Skin of body (tissue), 2 donors: ENCODE data around the gene ABHD16B. TPM values are rescaled to one million over a fixed set of nuclear protein-coding genes. Genes with fewer than 3 reads are reported as not detected.
A peak's percentile ranks its signal among the peaks of the same experiment; 100 is the strongest.
"Not testable (repeated sequence)": the region's sequence is repeated elsewhere in the genome, so short reads cannot be mapped to it uniquely, and the experiment has no call there.

Source experiments
- DNase-seq: peaks from one replicate; lab custom pipeline; 2025; lab: John Stamatoyannopoulos, UW
- total RNA-seq: library from RNA; depleted of rRNA; stranded (reverse); fragments of >200 nt; gene quantifications from one replicate; pipeline ENCODE4 v1.2.3, GENCODE V29; 2014

ABHD16B gene
- total RNA-seq, 1 donor from 2014 or later, result not detected

- no peak for DNase-seq
These were observed 6.4 kb upstream of the ABHD16B start for GRCh38 chr20:63854766-63855362.

GRCh38 chr20:63855363-63856097 is 5.8 kb upstream of the ABHD16B start:
- no peak for DNase-seq

GRCh38 chr20:63856098-63856511 is 5.2 kb upstream of the ABHD16B start:
- DNase-seq, result no peak

- peak; percentile 44 for DNase-seq
These were observed 3.4 kb upstream of the ABHD16B start for GRCh38 chr20:63857764-63858392.

GRCh38 chr20:63858393-63859165 is 2.7 kb upstream of the ABHD16B start:
- DNase-seq, result peak; percentile 19

GRCh38 chr20:63859166-63859699 is 2.1 kb upstream of the ABHD16B start:
- no peak for DNase-seq

- no peak for DNase-seq
These were observed 810 bp upstream of the ABHD16B start for GRCh38 chr20:63860325-63861051.

GRCh38 chr20:63861981-63862901 is 943 bp downstream of the ABHD16B start:
- no peak for DNase-seq

- no peak for DNase-seq
These were observed 1.9 kb downstream of the ABHD16B start for GRCh38 chr20:63863021-63863797.

- peak; percentile 44 for DNase-seq
These were observed 2.7 kb downstream of the ABHD16B start for GRCh38 chr20:63863798-63864544.

GRCh38 chr20:63864545-63864977 is 3.3 kb downstream of the ABHD16B start:
- DNase-seq, result no peak

GRCh38 chr20:63864978-63865640 is 3.8 kb downstream of the ABHD16B start, which contains the start of gene TPD52L2:
Gene TPD52L2, plus strand, starts transcription at chr20:63865270. Its CDS starts 96 bp downstream, at chr20:63865366.
- peak; percentile 97 for DNase-seq

- DNase-seq, result not testable (repeated sequence)
These were observed 5.7 kb downstream of the ABHD16B start for GRCh38 chr20:63867042-63867441.

- no peak for DNase-seq
These were observed 7.0 kb downstream of the ABHD16B start for GRCh38 chr20:63868264-63868663.

GRCh38 chr20:63873477-63873971 is 12.2 kb downstream of the ABHD16B start:
- DNase-seq, result peak; percentile 29

- DNase-seq, result not testable (repeated sequence)
These were observed 12.9 kb downstream of the ABHD16B start for GRCh38 chr20:63874241-63874640.

GRCh38 chr20:63876489-63877036 is 15.3 kb downstream of the ABHD16B start:
- DNase-seq, result no peak
